GM12878 (cell line): ENCODE data around the gene AP2B1. TPM values are rescaled to one million over a fixed set of nuclear protein-coding genes. Genes with fewer than 3 reads are reported as not detected.

Experiments
- ATAC-seq: fragments of 200-7000 bp; cut with Tn5 transposase; 3 replicates; pipeline ENCODE4 v1.9.1; 2020; ENCODE audit warnings: mild to moderate bottlenecking, moderate library complexity
- BruUV-seq: library from RNA; stranded (reverse); fragments of 400-500 nt; replicated peaks from 2 replicates; lab custom pipeline; 2021; lab: Mats Ljungman, UMichigan
- CTCF ChIA-PET: fragments of 300-600 bp; sonication (Branson Sonifier 250); formaldehyde crosslinking; extraction: SDS; loops from one replicate; lab custom pipeline; 2021; ENCODE audit warnings: inconsistent platforms; lab: Yijun Ruan, JAX
- POLR2A ChIA-PET: fragments of 350-600 bp; formaldehyde crosslinking; extraction: SDS; loops from one replicate; lab custom pipeline; 2021; ENCODE audit warnings: inconsistent platforms; lab: Charles Lee
- RAD21 ChIA-PET: fragments of 300-600 bp; sonication (Branson Sonifier 250); formaldehyde crosslinking; loops from one replicate; lab custom pipeline; 2023; ENCODE audit warnings: antibody characterized with exemption; ENCODE audit not compliant: unreplicated experiment; lab: Charles Lee
- SMC1A ChIA-PET: fragments of 300-600 bp; sonication (Branson Sonifier 250); formaldehyde crosslinking; loops from one replicate; lab custom pipeline; 2023; ENCODE audit not compliant: unreplicated experiment, uncharacterized antibody; lab: Charles Lee
- DNase-seq: peaks from one replicate; pipeline ENCODE4 v3.0.0-alpha.2; 2011; ENCODE audit warnings: low read depth, low spot score
- FAIRE-seq: peaks from 3 replicates; lab custom pipeline; 2011; peaks lifted over from hg19 to GRCh38; lab: Jason Lieb, UNC
- H2AFZ ChIP-seq: 2 replicates; pipeline ENCODE4 v1.6.0; 2011; ENCODE audit warnings: low read depth, low read length, control low read depth; ENCODE audit not compliant: control insufficient read depth
- H3K27ac ChIP-seq: 2 replicates; pipeline ENCODE4 v1.5.1; 2011; ENCODE audit warnings: control low read depth; ENCODE audit not compliant: control insufficient read depth, insufficient read depth
- H3K27me3 ChIP-seq, 2 experiments: replicated peaks in 1 of 2; 2 replicates each; pipeline versions ENCODE4 v1.6.0 to v1.6.1; 2011; ENCODE audit warnings: low read length in 1 of 2; ENCODE audit not compliant: control insufficient read depth in 2 of 2, insufficient read depth in 2 of 2
- H3K36me3 ChIP-seq, 2 experiments: 2 replicates each; pipeline ENCODE4 v1.5.1; 2011; ENCODE audit warnings: low read length in 1 of 2; ENCODE audit not compliant: control insufficient read depth in 2 of 2, insufficient read depth in 2 of 2
- H3K4me1 ChIP-seq: 2 replicates; pipeline ENCODE4 v1.6.1; 2011; ENCODE audit warnings: mild to moderate bottlenecking, low read length, moderate library complexity, mixed read lengths; ENCODE audit not compliant: control insufficient read depth, insufficient read depth
- H3K4me2 ChIP-seq: 2 replicates; pipeline ENCODE4 v1.6.0; 2011; ENCODE audit warnings: control low read depth; ENCODE audit not compliant: control insufficient read depth, insufficient read depth
- H3K4me3 ChIP-seq: fragments of 200-600 bp; sonication (generic); 2 replicates; pipeline ENCODE4 v1.5.1; 2016
- H3K79me2 ChIP-seq: 2 replicates; pipeline ENCODE4 v1.6.0; 2011; ENCODE audit warnings: low read length; ENCODE audit not compliant: control insufficient read depth, insufficient read depth
- H3K9ac ChIP-seq: 2 replicates; pipeline ENCODE4 v1.8.0; 2011; ENCODE audit warnings: low read length, control low read depth, mixed read lengths; ENCODE audit not compliant: control insufficient read depth, insufficient read depth
- H3K9me3 ChIP-seq: replicated peaks from 3 replicates; pipeline ENCODE4 v1.5.1; 2011; ENCODE audit warnings: mild to moderate bottlenecking, low read length; ENCODE audit not compliant: control insufficient read depth, insufficient read depth
- H4K20me1 ChIP-seq: 2 replicates; pipeline ENCODE4 v1.6.0; 2011; ENCODE audit not compliant: control insufficient read depth, insufficient read depth
- ESRRA ChIP-seq: IDR thresholded peaks from 2 replicates; pipeline ENCODE4 v1.6.1; 2012; ENCODE audit warnings: mild to moderate bottlenecking, low read length, improper control_type of control experiment
- KLF5 ChIP-seq: fragments of 450-650 bp; IDR thresholded peaks from 2 replicates; pipeline ENCODE4 v1.6.1; 2014; ENCODE audit warnings: mild to moderate bottlenecking; ENCODE audit not compliant: partially characterized antibody
- NFYB ChIP-seq: IDR thresholded peaks from 2 replicates; pipeline ENCODE4 v1.6.1; 2011; ENCODE audit warnings: low read depth, mild to moderate bottlenecking, low read length, improper control_type of control experiment, moderate library complexity; ENCODE audit not compliant: insufficient read depth
- PAX8 ChIP-seq: fragments of 450-650 bp; IDR thresholded peaks from 2 replicates; pipeline ENCODE4 v1.6.1; 2017; ENCODE audit warnings: mild to moderate bottlenecking, moderate library complexity
- SREBF1 ChIP-seq: IDR thresholded peaks from 2 replicates; pipeline ENCODE4 v1.6.1; 2012; ENCODE audit warnings: mild to moderate bottlenecking, low read length
- TARDBP ChIP-seq: IDR thresholded peaks from 2 replicates; pipeline ENCODE4 v1.6.1; 2016; ENCODE audit warnings: borderline replicate concordance
- WRNIP1 ChIP-seq: IDR thresholded peaks from 2 replicates; pipeline ENCODE4 v1.6.1; 2011; ENCODE audit warnings: low read depth, low read length, improper control_type of control experiment, borderline replicate concordance
- YBX1 ChIP-seq: fragments of 450-650 bp; IDR thresholded peaks from 2 replicates; pipeline ENCODE4 v1.6.1; 2016; ENCODE audit warnings: antibody characterized with exemption
- WGBS: methylation state at CpG from one replicate; pipeline ENCODE4 v1.1.6; 2016; ENCODE audit warnings: low lambda C conversion rate; ENCODE audit not compliant: insufficient replicate concordance, insufficient coverage; ENCODE audit errors: missing lambda C conversion rate; 5-methylcytosine and 5-hydroxymethylcytosine counted together
- in situ Hi-C: fragments of 300-500 bp; cut with MboI; formaldehyde crosslinking; loops from 9 replicates; pipeline ENCODE4 v1.14.3; 2018; ENCODE audit warnings: mixed read lengths
- intact Hi-C: fragments of 100-400 bp; cut with micrococcal nuclease; formaldehyde crosslinking; loops from one replicate; pipeline ENCODE4 v1.14.2; 2022; ENCODE audit not compliant: unreplicated experiment
- polyA plus RNA-seq, 11 experiments: library from polyadenylated mRNA; depleted of rRNA in 4 of 11; unstranded in 6 of 11; stranded (reverse) in 5 of 11; fragments of >200 nt; fragmentation: Nextera tagmentation in 4 of 11; fragmentation: Illumina TruSeq in 1 of 11; extraction: Ambion mirVana in 4 of 11; extraction: Trizol in 1 of 11; gene quantifications; 1 replicate in 1 of 11; 2 replicates in 10 of 11; pipeline versions ENCODE4 v1.2.1 to v1.2.3, GENCODE V29; 2011 to 2016; ENCODE audit warnings: inconsistent platforms in 2 of 11, missing spikeins in 2 of 11, low read depth in 1 of 11
- total RNA-seq, 4 experiments: library from RNA; depleted of rRNA in 3 of 4; stranded (reverse); fragments of >200 nt in 3 of 4; fragmentation: Illumina TruSeq in 1 of 4; extraction: Trizol in 1 of 4; gene quantifications; 2 replicates each; pipeline versions ENCODE4 v1.2.1 to v1.2.3, GENCODE V29; 2013 to 2021

Gene AP2B1
- total and polyA plus RNA-seq, 10 of the 15 experiments (the other 5 are each of a cell fraction or from before 2014, with no cell fraction given): 18.6 to 112 (median 53.9) TPM

GRCh38 chr17:35645923-35646322 is 58.8 kb downstream of the AP2B1 start (continued):
- TF ChIP-seq PAX8: no peak

- Histone ChIP-seq H4K20me1 (no peaks in the 10 kb centered on the region), H3K27ac (no peak overlapping the region), H3K4me2 (no peak overlapping the region), H3K9me3 (no peaks in the 10 kb centered on the region), H3K36me3 (peaks cover 5 to 9% of the 10 kb centered on the region in 2 experiments)
- DNase-seq (no peak), FAIRE-seq (no peak), ATAC-seq (no peak)
- WGBS: 95% methylated on average over 1 of the region's 1 CpG
- CTCF ChIA-PET: interaction anchor here (1.3 kb wide), 1 partner anchor 38 kb away, joined by 6 read pairs; no protein-coding TSS in a partner anchor
- SMC1A ChIA-PET: interaction anchor here (1.0 to 1.3 kb wide), 3 partner anchors 14 to 96 kb away, joined by 3 to 5 read pairs (median 4); no protein-coding TSS in a partner anchor
- POLR2A ChIA-PET: interaction anchor here (1.1 kb wide), 1 partner anchor 14 kb away, joined by 3 read pairs; no protein-coding TSS in a partner anchor
- RAD21 ChIA-PET: no interaction called here
- TF ChIP-seq WRNIP1: no peak
- TF ChIP-seq KLF5: no peak
- TF ChIP-seq TARDBP: no peak
- TF ChIP-seq NFYB: no peak
- TF ChIP-seq SREBF1: no peak
- no peak for TF ChIP-seq ESRRA
- no peak for TF ChIP-seq YBX1
- TF ChIP-seq, all 136 proteins: peak for 0
- BruUV-seq: no TSS peak
- H3K4me1 ChIP-seq: no peaks in the 10 kb centered on the region
- no peaks in the 10 kb centered on the region for H3K79me2 ChIP-seq
- intact Hi-C loops (no loop called here), in situ Hi-C loops (no loop called here)
- no peak overlapping the region for H2AFZ ChIP-seq
- H3K9ac ChIP-seq: no peak overlapping the region
- H3K4me3 ChIP-seq: no peak overlapping the region
- H3K27me3 ChIP-seq: no peaks in the 10 kb centered on the region
Observed at GRCh38 chr17:35651467-35651866, 64.3 kb downstream of the AP2B1 start.
